H9 (cell line): ENCODE data around the gene SPTY2D1. TPM values are rescaled to one million over a fixed set of nuclear protein-coding genes. Genes with fewer than 3 reads are reported as not detected.
A peak's percentile ranks its signal among the peaks of the same experiment; 100 is the strongest.

Source experiments
- DNase-seq: peaks from one replicate; pipeline ENCODE4 v3.0.0-alpha.2; 2017
- H2AFZ ChIP-seq: one replicate; pipeline ENCODE4 v1.6.1; 2013; ENCODE audit warnings: mild to moderate bottlenecking, low read length, control low read depth, moderate library complexity
- H2AK5ac ChIP-seq: 2 replicates; pipeline ENCODE4 v1.6.1; 2013; ENCODE audit warnings: low read length, control low read depth, mixed read lengths; ENCODE audit not compliant: insufficient read length
- H2BK120ac ChIP-seq: one replicate; pipeline ENCODE4 v1.6.1; 2013; ENCODE audit warnings: low read depth, mild to moderate bottlenecking, low read length, control low read depth, inconsistent platforms; ENCODE audit not compliant: poor library complexity, severe bottlenecking
- H2BK12ac ChIP-seq: 2 replicates; pipeline ENCODE4 v1.6.1; 2013; ENCODE audit warnings: low read length, control low read depth, mixed read lengths, low read depth; ENCODE audit not compliant: insufficient read length
- H2BK15ac ChIP-seq: 2 replicates; pipeline ENCODE4 v1.6.1; 2013; ENCODE audit warnings: low read depth, low read length, control low read depth
- H2BK20ac ChIP-seq: one replicate; pipeline ENCODE4 v1.6.1; 2013; ENCODE audit warnings: low read depth, mild to moderate bottlenecking, low read length, control low read depth, inconsistent platforms; ENCODE audit not compliant: poor library complexity, severe bottlenecking
- H2BK5ac ChIP-seq: 2 replicates; pipeline ENCODE4 v1.6.1; 2013; ENCODE audit warnings: low read length, control low read depth, mixed read lengths; ENCODE audit not compliant: insufficient read length
- H3K14ac ChIP-seq: 2 replicates; pipeline ENCODE4 v1.6.1; 2013; ENCODE audit warnings: low read length, control low read depth; ENCODE audit not compliant: insufficient read depth
- H3K18ac ChIP-seq: 2 replicates; pipeline ENCODE4 v1.6.1; 2013; ENCODE audit warnings: low read depth, mild to moderate bottlenecking, mixed read lengths, low read length, control low read depth; ENCODE audit not compliant: insufficient read length
- H3K23ac ChIP-seq: 2 replicates; pipeline ENCODE4 v1.6.1; 2013; ENCODE audit warnings: low read length, control low read depth, mixed read lengths, low read depth; ENCODE audit not compliant: insufficient read length
- H3K23me2 ChIP-seq: 2 replicates; pipeline ENCODE4 v1.6.1; 2013; ENCODE audit warnings: low read depth, mild to moderate bottlenecking, mixed read lengths, low read length, control low read depth; ENCODE audit not compliant: insufficient read length, poor library complexity, severe bottlenecking
- H3K27ac ChIP-seq: 2 replicates; pipeline ENCODE4 v1.5.1; 2013; ENCODE audit warnings: low read length, control low read depth, mixed read lengths, low read depth; ENCODE audit not compliant: insufficient read length
- H3K27me3 ChIP-seq: 2 replicates; pipeline ENCODE4 v1.6.1; 2013; ENCODE audit warnings: low read length, control low read depth, inconsistent platforms; ENCODE audit not compliant: insufficient read depth
- H3K4ac ChIP-seq: 2 replicates; pipeline ENCODE4 v1.6.1; 2013; ENCODE audit warnings: low read depth, mild to moderate bottlenecking, control low read depth, inconsistent platforms, low read length, moderate library complexity
- H3K4me1 ChIP-seq: 2 replicates; pipeline ENCODE4 v1.6.1; 2013; ENCODE audit warnings: low read length, control low read depth, inconsistent platforms; ENCODE audit not compliant: insufficient read depth
- H3K4me2 ChIP-seq: 2 replicates; pipeline ENCODE4 v1.6.1; 2013; ENCODE audit warnings: low read length, control low read depth, mixed read lengths; ENCODE audit not compliant: insufficient read length, insufficient read depth
- H3K56ac ChIP-seq: 2 replicates; pipeline ENCODE4 v1.6.1; 2013; ENCODE audit warnings: low read depth, mild to moderate bottlenecking, mixed read lengths, low read length, control low read depth; ENCODE audit not compliant: insufficient read length
- H3K79me1 ChIP-seq: 2 replicates; pipeline ENCODE4 v1.6.1; 2013; ENCODE audit warnings: low read depth, mild to moderate bottlenecking, moderate library complexity, low read length, control low read depth, inconsistent platforms; ENCODE audit not compliant: insufficient read depth, poor library complexity, severe bottlenecking
- H3K79me2 ChIP-seq: 2 replicates; pipeline ENCODE4 v1.6.1; 2013; ENCODE audit warnings: low read length, control low read depth, inconsistent platforms; ENCODE audit not compliant: insufficient read depth
- H3K9ac ChIP-seq: 2 replicates; pipeline ENCODE4 v1.6.1; 2013; ENCODE audit warnings: low read length, control low read depth, mixed read lengths; ENCODE audit not compliant: insufficient read length; ENCODE audit errors: extremely low read depth
- H3K9me3 ChIP-seq: one replicate; pipeline ENCODE4 v1.6.1; 2013; ENCODE audit warnings: low read depth, low read length, inconsistent platforms; ENCODE audit not compliant: control insufficient read depth
- H3T11ph ChIP-seq: one replicate; pipeline ENCODE4 v1.6.1; 2013; ENCODE audit warnings: mild to moderate bottlenecking, low read length, control low read depth, inconsistent platforms
- H4K20me1 ChIP-seq: one replicate; pipeline ENCODE4 v1.6.1; 2013; ENCODE audit not compliant: control insufficient read depth, insufficient read length, insufficient read depth
- H4K5ac ChIP-seq: 2 replicates; pipeline ENCODE4 v1.6.1; 2013; ENCODE audit warnings: low read depth, mild to moderate bottlenecking, mixed read lengths, low read length, control low read depth; ENCODE audit not compliant: insufficient read length
- H4K8ac ChIP-seq: replicated peaks from 2 replicates; pipeline ENCODE4 v1.6.1; 2013; ENCODE audit warnings: low read length, control low read depth, mixed read lengths, low read depth; ENCODE audit not compliant: insufficient read length
- H4K91ac ChIP-seq: 2 replicates; pipeline ENCODE4 v1.6.1; 2013; ENCODE audit warnings: low read depth, mild to moderate bottlenecking, moderate library complexity, mixed read lengths, low read length, control low read depth; ENCODE audit not compliant: insufficient read length
- H3K27ac Mint-ChIP-seq, 3 experiments: 2 replicates in 2 of 3; 3 replicates in 1 of 3; pipeline ENCODE4 v1.8.0; 2020 to 2021; ENCODE audit warnings: mixed read lengths in 3 of 3, mild to moderate bottlenecking in 1 of 3, moderate library complexity in 1 of 3
- H3K27me3 Mint-ChIP-seq: 2 replicates; pipeline ENCODE4 v1.8.0; 2021; ENCODE audit warnings: low read depth, mild to moderate bottlenecking, moderate library complexity, mixed read lengths
- H3K36me3 Mint-ChIP-seq, 3 experiments: 2 replicates in 2 of 3; 3 replicates in 1 of 3; pipeline ENCODE4 v1.8.0; 2020 to 2021; ENCODE audit warnings: low read depth in 3 of 3, mixed read lengths in 3 of 3; ENCODE audit not compliant: insufficient read depth in 1 of 3
- H3K4me1 Mint-ChIP-seq, 2 experiments: 2 replicates each; pipeline ENCODE4 v1.8.0; 2020; ENCODE audit warnings: mixed read lengths in 2 of 2
- H3K4me3 Mint-ChIP-seq, 2 experiments: 2 replicates in 1 of 2; 3 replicates in 1 of 2; pipeline ENCODE4 v1.8.0; 2020 to 2021; ENCODE audit warnings: mild to moderate bottlenecking in 2 of 2, mixed read lengths in 2 of 2, moderate library complexity in 1 of 2
- H3K9me3 Mint-ChIP-seq, 2 experiments: 2 replicates in 1 of 2; 3 replicates in 1 of 2; pipeline ENCODE4 v1.8.0; 2020; ENCODE audit warnings: mild to moderate bottlenecking in 2 of 2, mixed read lengths in 2 of 2, moderate library complexity in 1 of 2
- WGBS: extraction: QIAGEN DNeasy Blood & Tissue Kit; methylation state at CpG from one replicate; pipeline ENCODE4 v1.1.7; 2013; ENCODE audit warnings: missing lambda C conversion rate, low lambda C conversion rate, mixed read lengths; ENCODE audit not compliant: insufficient read length; ENCODE audit errors: extremely low coverage; 5-methylcytosine and 5-hydroxymethylcytosine counted together
- total RNA-seq: library from RNA; stranded (reverse); gene quantifications from 2 replicates; pipeline ENCODE4 v1.2.1, GENCODE V29; 2021
- TF ChIP-seq, protein P1 (sequence below): fragments of 200-600 bp; sonication (generic); conservative IDR thresholded peaks from 3 replicates; pipeline ENCODE4 v1.8.0; 2021; ENCODE audit warnings: antibody characterized with exemption, mild to moderate bottlenecking

The SPTY2D1 gene
- total RNA-seq, 1 experiment from 2014 or later = 15.9 TPM

DNA sequence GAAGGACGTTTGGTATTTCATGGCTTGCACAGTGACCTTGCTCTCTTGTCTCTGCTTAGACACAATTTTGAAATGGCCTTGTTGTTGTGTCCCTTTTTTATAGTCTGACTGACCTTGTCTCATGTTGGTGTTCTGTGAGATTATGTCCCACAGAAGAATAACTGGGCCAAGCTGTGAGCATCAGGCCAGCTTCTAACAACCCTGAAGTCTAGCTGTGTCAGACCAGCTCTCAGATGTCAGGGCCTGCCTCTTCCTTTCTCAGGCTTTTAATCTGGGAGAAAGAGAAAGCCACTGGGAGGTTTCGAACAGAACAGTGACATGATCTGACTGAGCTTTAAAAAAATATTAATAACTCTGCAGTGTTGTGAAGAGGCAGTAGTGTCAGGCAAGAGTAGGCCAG, 43.6 kb downstream of the SPTY2D1 start:
- Histone ChIP-seq H2BK120ac (no peak overlapping the region), H2AK5ac (no peak overlapping the region), H3K14ac (no peak overlapping the region), H4K5ac (no peak overlapping the region), H4K20me1 (no peaks in the 10 kb centered on the region), H4K91ac (no peak overlapping the region), H2BK12ac (no peak overlapping the region), H3K9ac (peak overlapping the region; percentile 1), H3K18ac (no peak overlapping the region), H2BK15ac (no peak overlapping the region), H3K4ac (no peak overlapping the region), H3K79me1 (peaks cover 11% of the 10 kb centered on the region), H3K79me2 (peaks cover 5% of the 10 kb centered on the region; the same call in 1 of the 2 replicates), H3K4me2 (peak overlapping the region; percentile 99), H3K9me3 (no peaks in the 10 kb centered on the region), H3K27ac (no peak overlapping the region), H3K23me2 (peaks cover 18% of the 10 kb centered on the region), H3K56ac (no peak overlapping the region), H3K23ac (no peak overlapping the region), H3K27me3 (no peaks in the 10 kb centered on the region), H2BK5ac (no peak overlapping the region), H3T11ph (no peak overlapping the region), H2AFZ (no peak overlapping the region), H2BK20ac (no peak overlapping the region), H3K4me1 (no peaks in the 10 kb centered on the region), H4K8ac (no peak overlapping the region)
- H3K4me3 Mint-ChIP-seq = peak overlapping the region in 1 of 2 experiments; percentile 44; a peak in 1 of 5 replicates
- no peaks in the 10 kb centered on the region; a peak in 3 of 4 replicates for H3K4me1 Mint-ChIP-seq
- DNase-seq = no peak
- H3K27ac Mint-ChIP-seq = no peak overlapping the region
- TF ChIP-seq, protein P1, sequence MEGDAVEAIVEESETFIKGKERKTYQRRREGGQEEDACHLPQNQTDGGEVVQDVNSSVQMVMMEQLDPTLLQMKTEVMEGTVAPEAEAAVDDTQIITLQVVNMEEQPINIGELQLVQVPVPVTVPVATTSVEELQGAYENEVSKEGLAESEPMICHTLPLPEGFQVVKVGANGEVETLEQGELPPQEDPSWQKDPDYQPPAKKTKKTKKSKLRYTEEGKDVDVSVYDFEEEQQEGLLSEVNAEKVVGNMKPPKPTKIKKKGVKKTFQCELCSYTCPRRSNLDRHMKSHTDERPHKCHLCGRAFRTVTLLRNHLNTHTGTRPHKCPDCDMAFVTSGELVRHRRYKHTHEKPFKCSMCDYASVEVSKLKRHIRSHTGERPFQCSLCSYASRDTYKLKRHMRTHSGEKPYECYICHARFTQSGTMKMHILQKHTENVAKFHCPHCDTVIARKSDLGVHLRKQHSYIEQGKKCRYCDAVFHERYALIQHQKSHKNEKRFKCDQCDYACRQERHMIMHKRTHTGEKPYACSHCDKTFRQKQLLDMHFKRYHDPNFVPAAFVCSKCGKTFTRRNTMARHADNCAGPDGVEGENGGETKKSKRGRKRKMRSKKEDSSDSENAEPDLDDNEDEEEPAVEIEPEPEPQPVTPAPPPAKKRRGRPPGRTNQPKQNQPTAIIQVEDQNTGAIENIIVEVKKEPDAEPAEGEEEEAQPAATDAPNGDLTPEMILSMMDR = no peak
- no peaks in the 10 kb centered on the region for H3K27me3 Mint-ChIP-seq
- peaks cover 0 to 7% (median 6%) of the 10 kb centered on the region in 3 experiments; a peak in 4 of 7 replicates for H3K36me3 Mint-ChIP-seq
- no peaks in the 10 kb centered on the region for H3K9me3 Mint-ChIP-seq
- no CpG with 5 or more reads among the region's 2 CpGs for WGBS
